Neural progenitor cell (in vitro differentiated cells): ENCODE results near the gene OLFML2A. TPM values are rescaled to one million over a fixed set of nuclear protein-coding genes. Genes with fewer than 3 reads are reported as not detected.
A peak's percentile ranks its signal among the peaks of the same experiment; 100 is the strongest.

Source experiments
- DNase-seq: peaks from one replicate; pipeline ENCODE4 v3.0.0-alpha.2; 2016; ENCODE audit warnings: low spot score
- H2AFZ ChIP-seq: fragments of 200-600 bp; sonication (generic); replicated peaks from 2 replicates; pipeline ENCODE4 v1.6.1; 2016; ENCODE audit warnings: antibody characterized with exemption
- H3F3A ChIP-seq: fragments of 200-600 bp; sonication (generic); 2 replicates; pipeline ENCODE4 v1.6.1; 2016; ENCODE audit warnings: antibody characterized with exemption, low read depth
- H3K27ac ChIP-seq: fragments of 200-600 bp; sonication (generic); 2 replicates; pipeline ENCODE4 v1.5.1; 2016; ENCODE audit warnings: mild to moderate bottlenecking
- H3K27me3 ChIP-seq: fragments of 200-600 bp; sonication (generic); 2 replicates; pipeline ENCODE4 v1.6.1; 2016; ENCODE audit warnings: mild to moderate bottlenecking, moderate library complexity
- H3K36me3 ChIP-seq: fragments of 200-600 bp; sonication (generic); 2 replicates; pipeline ENCODE4 v1.5.1; 2016
- H3K4me1 ChIP-seq: fragments of 200-600 bp; sonication (generic); 2 replicates; pipeline ENCODE4 v1.6.1; 2016; ENCODE audit warnings: mixed run types
- H3K4me2 ChIP-seq: fragments of 200-600 bp; sonication (generic); 2 replicates; pipeline ENCODE4 v1.6.1; 2016
- H3K4me3 ChIP-seq: fragments of 200-600 bp; sonication (generic); 2 replicates; pipeline ENCODE4 v1.5.1; 2016
- H3K79me2 ChIP-seq: fragments of 200-600 bp; sonication (generic); 2 replicates; pipeline ENCODE4 v1.6.1; 2016; ENCODE audit warnings: low read depth
- H3K9ac ChIP-seq: fragments of 200-600 bp; sonication (generic); 2 replicates; pipeline ENCODE4 v1.6.1; 2016
- H3K9me3 ChIP-seq: fragments of 200-600 bp; sonication (generic); 2 replicates; pipeline ENCODE4 v1.5.1; 2016; ENCODE audit warnings: low read depth
- H4K20me1 ChIP-seq: fragments of 200-600 bp; sonication (generic); 2 replicates; pipeline ENCODE4 v1.6.1; 2016; ENCODE audit warnings: low read depth
- H3K27ac Mint-ChIP-seq: 3 replicates; pipeline ENCODE4 v1.8.0; 2021; ENCODE audit warnings: mixed read lengths
- H3K27me3 Mint-ChIP-seq: 2 replicates; pipeline ENCODE4 v1.8.0; 2022; ENCODE audit warnings: low read depth, mild to moderate bottlenecking, inconsistent platforms, moderate library complexity, mixed read lengths; ENCODE audit not compliant: insufficient read depth
- H3K36me3 Mint-ChIP-seq: 3 replicates; pipeline ENCODE4 v1.8.0; 2021; ENCODE audit warnings: mixed read lengths
- H3K4me1 Mint-ChIP-seq: 3 replicates; pipeline ENCODE4 v1.8.0; 2021; ENCODE audit warnings: mixed read lengths
- H3K4me3 Mint-ChIP-seq: 3 replicates; pipeline ENCODE4 v1.8.0; 2021; ENCODE audit warnings: mild to moderate bottlenecking, moderate library complexity, mixed read lengths
- H3K9me3 Mint-ChIP-seq: 3 replicates; pipeline ENCODE4 v1.8.0; 2020; ENCODE audit warnings: mixed read lengths
- CTCF ChIP-seq: fragments of 200-600 bp; sonication (generic); IDR thresholded peaks from 2 replicates; pipeline ENCODE4 v1.5.1; 2017; ENCODE audit warnings: antibody characterized with exemption, mild to moderate bottlenecking
- EZH2 ChIP-seq: fragments of 200-600 bp; sonication (generic); IDR thresholded peaks from 2 replicates; pipeline ENCODE4 v1.6.1; 2017; ENCODE audit warnings: antibody characterized with exemption, mild to moderate bottlenecking, moderate library complexity
- EZH2phosphoT487 ChIP-seq: fragments of 200-600 bp; sonication (generic); IDR thresholded peaks from 2 replicates; pipeline ENCODE4 v1.6.1; 2017; ENCODE audit warnings: antibody characterized with exemption
- total RNA-seq: library from RNA; depleted of rRNA; stranded (reverse); fragments of >200 nt; gene quantifications from 2 replicates; pipeline ENCODE4 v1.2.3, GENCODE V29; 2015; ENCODE audit warnings: low replicate concordance

OLFML2A gene
- total RNA-seq, 1 donor from 2014 or later = 3.1 TPM

DNA sequence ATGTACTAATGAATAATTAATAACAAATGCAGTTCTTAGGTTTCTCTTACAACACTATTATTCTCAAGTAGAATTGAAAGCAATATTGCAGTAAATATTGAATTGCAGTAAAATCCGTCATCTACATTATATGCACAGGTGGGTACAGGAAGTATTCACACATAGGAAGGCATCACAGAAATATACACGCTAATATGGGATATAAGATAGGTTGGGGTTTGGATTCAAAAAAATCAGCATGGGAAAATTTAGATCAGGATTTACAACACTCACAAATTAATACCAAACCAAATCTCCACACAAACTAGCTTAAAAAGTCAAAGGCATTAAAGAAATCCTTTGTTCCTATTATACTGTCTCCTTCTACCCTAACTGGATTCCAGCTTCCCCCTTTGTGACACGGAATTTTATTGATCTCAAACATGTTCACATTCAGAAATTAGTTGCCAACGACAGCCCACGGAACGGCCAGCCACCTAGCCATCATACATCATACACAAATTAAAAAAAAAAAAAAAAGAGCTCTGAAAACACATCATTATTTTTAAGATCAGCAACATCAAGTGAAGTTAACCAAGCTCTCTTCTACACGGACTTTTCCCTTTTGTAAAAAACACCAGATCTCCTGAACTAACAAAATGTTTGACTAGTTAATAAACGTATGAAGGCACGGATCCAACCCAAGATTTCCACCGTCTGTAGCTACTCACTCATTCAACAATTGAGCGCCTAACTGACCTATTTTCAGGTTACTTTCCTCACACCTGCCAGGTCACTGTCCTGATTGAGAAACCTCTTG lies 8.0 kb upstream of the OLFML2A start:
- TF ChIP-seq EZH2phosphoT487 (no peak), CTCF (no peak), EZH2 (no peak)
- H3F3A ChIP-seq = peaks cover 66% of the 10 kb centered on the region
- peak overlapping the region; percentile 77 for H3K9ac ChIP-seq
- peaks cover 46% of the 10 kb centered on the region for H3K4me1 ChIP-seq
- H3K36me3 ChIP-seq = no peaks in the 10 kb centered on the region
- Mint-ChIP-seq H3K9me3 (no peaks in the 10 kb centered on the region), H3K36me3 (no peaks in the 10 kb centered on the region), H3K4me1 (peaks cover 56% of the 10 kb centered on the region), H3K27ac (peak overlapping the region; percentile 86), H3K27me3 (peaks cover 5% of the 10 kb centered on the region), H3K4me3 (peak overlapping the region; percentile 96)
- DNase-seq = no peak
- peak overlapping the region; percentile 95 for H3K4me2 ChIP-seq
- H3K27ac ChIP-seq = no peak overlapping the region
- peaks cover 46% of the 10 kb centered on the region for H4K20me1 ChIP-seq
- H3K79me2 ChIP-seq = peaks cover 71% of the 10 kb centered on the region
- H2AFZ ChIP-seq = no peak overlapping the region
- peak overlapping the region; percentile 94 for H3K4me3 ChIP-seq
- no peaks in the 10 kb centered on the region for H3K27me3 ChIP-seq
- H3K9me3 ChIP-seq = no peaks in the 10 kb centered on the region

DNA sequence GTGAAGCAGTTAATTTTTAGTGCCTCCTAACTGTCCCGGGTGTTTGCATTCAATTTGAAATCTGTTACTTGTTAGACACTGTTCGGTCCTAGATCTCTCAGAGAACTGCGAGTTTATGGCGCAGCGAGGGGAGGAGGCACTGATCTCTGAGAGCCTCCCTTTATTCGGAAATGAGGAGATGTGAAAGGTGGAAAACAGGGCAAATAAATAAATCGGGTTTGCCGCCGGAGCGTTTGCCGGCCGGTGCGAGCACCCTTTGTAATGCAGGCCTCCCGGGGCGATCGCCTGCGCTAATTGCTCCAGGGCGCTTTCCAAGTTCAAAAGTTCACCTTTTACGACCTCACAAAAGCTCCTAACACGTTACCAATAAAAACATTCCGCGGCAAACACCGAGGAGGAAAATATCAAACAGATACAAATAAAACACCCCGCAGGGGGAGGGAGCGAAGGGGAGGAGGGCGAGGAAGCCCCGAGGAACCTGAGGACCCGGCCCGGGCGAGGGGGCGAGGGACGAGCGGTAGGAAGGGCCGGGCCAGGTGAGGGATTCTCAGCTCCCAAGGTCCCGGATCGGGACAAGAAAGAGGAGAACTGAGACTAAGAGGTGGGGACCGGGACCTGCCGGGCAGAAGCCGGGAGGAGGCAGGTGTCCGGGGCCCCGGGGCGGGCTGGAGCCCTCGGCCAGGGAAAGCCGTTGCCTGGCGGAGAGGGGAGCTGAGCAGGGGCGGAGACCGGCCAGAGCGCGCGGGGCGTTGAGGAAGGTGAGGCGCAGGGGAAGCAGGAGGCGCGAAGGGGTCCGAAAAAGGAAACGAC lies 7.2 kb upstream of the OLFML2A start:
- Histone ChIP-seq H3K4me2 (peak overlapping the region; percentile 95), H2AFZ (no peak overlapping the region), H3K9ac (peak overlapping the region; percentile 77), H3K4me1 (peaks cover 38% of the 10 kb centered on the region), H3F3A (peaks cover 63% of the 10 kb centered on the region), H3K27me3 (no peaks in the 10 kb centered on the region), H3K79me2 (peaks cover 63% of the 10 kb centered on the region), H3K27ac (peak overlapping the region; percentile 63), H3K4me3 (peak overlapping the region; percentile 94), H3K36me3 (no peaks in the 10 kb centered on the region), H4K20me1 (peaks cover 38% of the 10 kb centered on the region), H3K9me3 (no peaks in the 10 kb centered on the region)
- Mint-ChIP-seq H3K27ac (peak overlapping the region; percentile 93), H3K4me1 (peaks cover 57% of the 10 kb centered on the region), H3K9me3 (no peaks in the 10 kb centered on the region), H3K27me3 (peaks cover 6% of the 10 kb centered on the region), H3K36me3 (no peaks in the 10 kb centered on the region), H3K4me3 (peak overlapping the region; percentile 96)
- no peak for TF ChIP-seq EZH2phosphoT487
- no peak for TF ChIP-seq CTCF
- TF ChIP-seq EZH2 = no peak
- peak; percentile 67 for DNase-seq

DNA sequence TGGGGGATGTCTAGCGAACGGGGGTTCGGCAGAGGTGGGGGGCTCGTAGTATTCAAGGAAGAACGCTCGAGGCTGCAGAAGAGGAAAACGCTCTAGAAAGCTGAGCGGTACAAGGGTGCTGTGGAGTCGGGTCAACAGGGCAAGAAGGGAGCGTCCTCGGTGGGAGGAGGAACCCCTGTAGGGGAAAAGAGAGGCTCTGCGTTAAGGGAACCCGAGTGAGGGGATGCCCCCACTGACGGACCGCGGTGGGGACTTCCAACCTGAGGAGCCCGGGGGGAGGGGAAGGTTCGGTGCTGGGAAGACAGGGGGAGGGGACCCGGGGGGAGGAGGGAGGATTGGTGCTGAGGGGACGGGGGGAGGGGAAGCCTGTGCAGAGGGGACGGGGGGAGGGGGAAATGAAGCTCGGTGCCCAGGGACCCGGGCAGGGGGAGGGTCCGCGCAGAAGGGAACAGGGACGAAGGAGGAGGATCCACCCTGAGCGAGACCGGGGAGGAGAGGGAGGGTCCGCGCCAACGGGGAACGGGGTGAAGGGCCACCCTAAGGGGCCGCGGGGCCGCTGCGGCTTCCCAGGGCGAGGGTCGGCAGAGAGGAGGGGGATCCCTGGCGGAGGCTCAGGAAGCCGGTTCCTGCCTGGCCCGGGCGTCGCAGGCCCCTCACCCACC lies 6.4 kb upstream of the OLFML2A start:
- H3K4me2 ChIP-seq = peak overlapping the region; percentile 95
- H3K4me1 ChIP-seq = peaks cover 32% of the 10 kb centered on the region
- Mint-ChIP-seq H3K4me3 (peak overlapping the region; percentile 96), H3K27ac (peak overlapping the region; percentile 93), H3K9me3 (no peaks in the 10 kb centered on the region), H3K36me3 (no peaks in the 10 kb centered on the region), H3K27me3 (peaks cover 10% of the 10 kb centered on the region), H3K4me1 (peaks cover 51% of the 10 kb centered on the region)
- DNase-seq = peak; percentile 78
- H4K20me1 ChIP-seq = peaks cover 32% of the 10 kb centered on the region
- peak overlapping the region; percentile 96 for H3K27ac ChIP-seq
- H3K9ac ChIP-seq = peak overlapping the region; percentile 77
- H3K36me3 ChIP-seq = no peaks in the 10 kb centered on the region
- peaks cover 56% of the 10 kb centered on the region for H3K79me2 ChIP-seq
- no peaks in the 10 kb centered on the region for H3K27me3 ChIP-seq
- H3F3A ChIP-seq = peaks cover 61% of the 10 kb centered on the region
- peak overlapping the region; percentile 61 for H2AFZ ChIP-seq
- no peaks in the 10 kb centered on the region for H3K9me3 ChIP-seq
- TF ChIP-seq CTCF (no peak), EZH2 (no peak), EZH2phosphoT487 (no peak)
- peak overlapping the region; percentile 94 for H3K4me3 ChIP-seq
